ENCODE measurements around the gene DLK2.
"Not testable (repeated sequence)": the region's sequence is repeated elsewhere in the genome, so short reads cannot be mapped to it uniquely, and the experiment has no call there.

The DLK2 gene

GRCh38 chr6:43427406-43428111 lies 27.8 kb downstream of the DLK2 start, which contains the start of gene ABCC10:
ABCC10 (plus strand) TSS chr6:43427541; CDS start chr6:43427979, 438 bp downstream.
- DNase-seq (ENCODE audit: low read depth in 3 of 3), result peak; percentile 84 to 86 (median 86)

- no peak for DNase-seq (ENCODE audit: low read depth in 3 of 3)
Measured at GRCh38 chr6:43426928-43427405, 28.4 kb downstream of the DLK2 start.

GRCh38 chr6:43425083-43425482 lies 30.3 kb downstream of the DLK2 start:
- not testable (repeated sequence) for DNase-seq (ENCODE audit: low read depth in 3 of 3)

- no peak for DNase-seq (ENCODE audit: low read depth in 3 of 3)
Measured at GRCh38 chr6:43421831-43422230, 33.5 kb downstream of the DLK2 start.

- no peak for DNase-seq (ENCODE audit: low read depth in 3 of 3)
Measured at GRCh38 chr6:43420012-43420709, 35.2 kb downstream of the DLK2 start.

GRCh38 chr6:43416935-43417334 lies 38.4 kb downstream of the DLK2 start:
- no peak for DNase-seq (ENCODE audit: low read depth in 3 of 3)

GRCh38 chr6:43415275-43415674 lies 40.1 kb downstream of the DLK2 start:
- not testable (repeated sequence) for DNase-seq (ENCODE audit: low read depth in 3 of 3)

GRCh38 chr6:43413002-43413401 lies 42.3 kb downstream of the DLK2 start:
- DNase-seq (ENCODE audit: low read depth in 3 of 3), result no peak

- DNase-seq (ENCODE audit: low read depth in 3 of 3), result no peak
Measured at GRCh38 chr6:43412541-43412940, 42.8 kb downstream of the DLK2 start.

- not testable (repeated sequence) for DNase-seq (ENCODE audit: low read depth in 3 of 3)
Measured at GRCh38 chr6:43410776-43411175, 44.6 kb downstream of the DLK2 start.

GRCh38 chr6:43408259-43408658 lies 47.1 kb downstream of the DLK2 start:
- no peak for DNase-seq (ENCODE audit: low read depth in 3 of 3)

- no peak for DNase-seq (ENCODE audit: low read depth in 3 of 3)
Measured at GRCh38 chr6:43407296-43407695, 48.1 kb downstream of the DLK2 start.

GRCh38 chr6:43405354-43405753 lies 50.0 kb downstream of the DLK2 start:
- no peak for DNase-seq (ENCODE audit: low read depth in 3 of 3)

- no peak for DNase-seq (ENCODE audit: low read depth in 3 of 3)
Measured at GRCh38 chr6:43402820-43403219, 52.5 kb downstream of the DLK2 start.

GRCh38 chr6:43401730-43402129 lies 53.6 kb downstream of the DLK2 start:
- no peak for DNase-seq (ENCODE audit: low read depth in 3 of 3)

Measured in stimulated activated CD4-positive, alpha-beta T cell treated with anti-CD3 and anti-CD28 coated beads, TNF-alpha, amount 100 ng/mL, for 4 hours (primary cell).